ENCODE data around the gene GH1.
"Not testable (repeated sequence)": the region's sequence is repeated elsewhere in the genome, so short reads cannot be mapped to it uniquely, and the experiment has no call there.

Gene GH1

GRCh38 chr17:63918789-63919305, at the start of gene GH1:
Gene GH1 (minus strand): TSS chr17:63918839. CDS start chr17:63918776, 63 bp downstream.
- DNase-seq (ENCODE audit: low read depth); H3K4me3 ChIP-seq (ENCODE audit: low read depth, low read length); in situ Hi-C loops (cut with HindIII; ENCODE audit: low sequenced_read_pairs): not testable (repeated sequence)

GRCh38 chr17:63967953-63968352, 49.3 kb upstream of the GH1 start:
- in situ Hi-C loops (cut with HindIII; ENCODE audit: low sequenced_read_pairs), result no loop called here
- TF ChIP-seq, protein P1, sequence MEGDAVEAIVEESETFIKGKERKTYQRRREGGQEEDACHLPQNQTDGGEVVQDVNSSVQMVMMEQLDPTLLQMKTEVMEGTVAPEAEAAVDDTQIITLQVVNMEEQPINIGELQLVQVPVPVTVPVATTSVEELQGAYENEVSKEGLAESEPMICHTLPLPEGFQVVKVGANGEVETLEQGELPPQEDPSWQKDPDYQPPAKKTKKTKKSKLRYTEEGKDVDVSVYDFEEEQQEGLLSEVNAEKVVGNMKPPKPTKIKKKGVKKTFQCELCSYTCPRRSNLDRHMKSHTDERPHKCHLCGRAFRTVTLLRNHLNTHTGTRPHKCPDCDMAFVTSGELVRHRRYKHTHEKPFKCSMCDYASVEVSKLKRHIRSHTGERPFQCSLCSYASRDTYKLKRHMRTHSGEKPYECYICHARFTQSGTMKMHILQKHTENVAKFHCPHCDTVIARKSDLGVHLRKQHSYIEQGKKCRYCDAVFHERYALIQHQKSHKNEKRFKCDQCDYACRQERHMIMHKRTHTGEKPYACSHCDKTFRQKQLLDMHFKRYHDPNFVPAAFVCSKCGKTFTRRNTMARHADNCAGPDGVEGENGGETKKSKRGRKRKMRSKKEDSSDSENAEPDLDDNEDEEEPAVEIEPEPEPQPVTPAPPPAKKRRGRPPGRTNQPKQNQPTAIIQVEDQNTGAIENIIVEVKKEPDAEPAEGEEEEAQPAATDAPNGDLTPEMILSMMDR (IDR thresholded peaks at IDR 0.05; ENCODE audit: low read depth, low read length, missing control alignments), result no peak
- DNase-seq (ENCODE audit: low read depth), result no peak
- no peak overlapping the region for H3K4me3 ChIP-seq (ENCODE audit: low read depth, low read length)

GRCh38 chr17:63966646-63967264, 48.1 kb upstream of the GH1 start:
- in situ Hi-C loops (cut with HindIII; ENCODE audit: low sequenced_read_pairs), result no loop called here
- H3K4me3 ChIP-seq (ENCODE audit: low read depth, low read length), result no peak overlapping the region
- DNase-seq (ENCODE audit: low read depth), result no peak
- TF ChIP-seq, protein P1 (IDR thresholded peaks at IDR 0.05; ENCODE audit: low read depth, low read length, missing control alignments), result no peak

- TF ChIP-seq, protein P1 (IDR thresholded peaks at IDR 0.05; ENCODE audit: low read depth, low read length, missing control alignments), result no peak
- in situ Hi-C loops (cut with HindIII; ENCODE audit: low sequenced_read_pairs), result no loop called here
- no peak for DNase-seq (ENCODE audit: low read depth)
- H3K4me3 ChIP-seq (ENCODE audit: low read depth, low read length), result no peak overlapping the region
These were observed 44.5 kb upstream of the GH1 start for GRCh38 chr17:63963123-63963522.

DNA sequence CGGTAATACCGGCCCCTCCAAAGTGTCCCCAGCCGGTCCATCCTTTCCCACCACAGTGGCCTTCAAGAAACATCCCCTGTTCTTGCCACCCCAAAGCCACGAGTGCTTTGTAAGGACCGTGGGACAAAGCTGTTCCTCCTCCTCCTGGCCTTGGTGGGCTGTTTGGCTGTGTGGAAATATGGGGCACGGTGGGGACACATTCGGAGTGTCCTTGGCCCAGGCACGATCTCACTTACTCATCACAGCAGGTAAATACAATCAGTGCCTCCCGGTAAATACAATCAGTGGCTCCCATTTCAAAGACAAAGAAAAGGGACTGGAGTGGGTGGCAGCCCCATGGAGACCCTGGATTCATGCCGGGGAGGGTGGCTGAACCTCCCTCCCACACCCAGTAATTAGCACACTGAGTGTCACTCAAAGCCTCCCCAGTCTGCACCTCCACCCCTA, 43.7 kb upstream of the GH1 start:
- no peak overlapping the region for H3K4me3 ChIP-seq (ENCODE audit: low read depth, low read length)
- no peak for DNase-seq (ENCODE audit: low read depth)
- in situ Hi-C loops (cut with HindIII; ENCODE audit: low sequenced_read_pairs), result no loop called here
- TF ChIP-seq, protein P1 (IDR thresholded peaks at IDR 0.05; ENCODE audit: low read depth, low read length, missing control alignments), result no peak

GRCh38 chr17:63961355-63962212, 42.9 kb upstream of the GH1 start:
- in situ Hi-C loops (cut with HindIII; ENCODE audit: low sequenced_read_pairs), result no loop called here
- TF ChIP-seq, protein P1 (IDR thresholded peaks at IDR 0.05; ENCODE audit: low read depth, low read length, missing control alignments), result no peak
- H3K4me3 ChIP-seq (ENCODE audit: low read depth, low read length), result no peak overlapping the region
- DNase-seq (ENCODE audit: low read depth), result no peak

DNA sequence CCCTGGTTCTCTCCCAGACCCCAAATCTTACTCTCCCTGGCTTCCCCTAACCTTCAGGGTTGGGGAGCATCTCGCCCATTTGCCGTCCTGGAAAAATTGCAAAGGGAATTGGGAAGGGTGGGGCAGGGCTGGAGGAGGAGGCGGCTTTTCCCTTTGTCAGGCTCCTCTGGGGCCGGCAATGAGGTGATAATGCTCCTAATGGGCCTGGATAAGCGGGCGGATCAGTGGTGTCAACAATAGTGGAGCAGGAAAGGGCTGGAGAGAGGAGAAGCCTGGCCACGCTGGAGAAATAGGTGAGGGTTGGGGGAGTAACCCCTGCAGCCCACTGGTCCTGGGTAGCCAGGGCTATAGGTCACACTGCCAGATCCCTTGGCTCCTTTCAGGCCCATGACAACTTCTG, 41.8 kb upstream of the GH1 start:
- no peak for DNase-seq (ENCODE audit: low read depth)
- H3K4me3 ChIP-seq (ENCODE audit: low read depth, low read length), result no peak overlapping the region
- in situ Hi-C loops (cut with HindIII; ENCODE audit: low sequenced_read_pairs), result no loop called here
- TF ChIP-seq, protein P1 (IDR thresholded peaks at IDR 0.05; ENCODE audit: low read depth, low read length, missing control alignments), result no peak
